Stimulated activated naive CD8-positive, alpha-beta T cell treated with anti-CD3 and anti-CD28 coated beads, Interleukin-15, Interleukin-2, amounts not matched to agents 100 ng/mL and 50 ng/mL, for 24 hours (primary cell): ENCODE results near the gene FCHO2.
"Not testable (repeated sequence)": the region's sequence is repeated elsewhere in the genome, so short reads cannot be mapped to it uniquely, and the experiment has no call there.

ENCODE experiments used
- H3K27ac Mint-ChIP-seq: one replicate; pipeline ENCODE4 v1.8.0; 2021; ENCODE audit warnings: mild to moderate bottlenecking, mixed read lengths
- H3K27me3 Mint-ChIP-seq: one replicate; pipeline ENCODE4 v1.8.0; 2021; ENCODE audit warnings: mixed read lengths
- H3K36me3 Mint-ChIP-seq: one replicate; pipeline ENCODE4 v1.8.0; 2021; ENCODE audit warnings: low read depth, mixed read lengths
- H3K4me1 Mint-ChIP-seq: one replicate; pipeline ENCODE4 v1.8.0; 2021; ENCODE audit warnings: low read depth, mixed read lengths
- H3K4me3 Mint-ChIP-seq: one replicate; pipeline ENCODE4 v1.8.0; 2021; ENCODE audit warnings: mild to moderate bottlenecking, mixed read lengths
- H3K9me3 Mint-ChIP-seq: one replicate; pipeline ENCODE4 v1.8.0; 2021; ENCODE audit warnings: mixed read lengths

FCHO2 gene

DNA sequence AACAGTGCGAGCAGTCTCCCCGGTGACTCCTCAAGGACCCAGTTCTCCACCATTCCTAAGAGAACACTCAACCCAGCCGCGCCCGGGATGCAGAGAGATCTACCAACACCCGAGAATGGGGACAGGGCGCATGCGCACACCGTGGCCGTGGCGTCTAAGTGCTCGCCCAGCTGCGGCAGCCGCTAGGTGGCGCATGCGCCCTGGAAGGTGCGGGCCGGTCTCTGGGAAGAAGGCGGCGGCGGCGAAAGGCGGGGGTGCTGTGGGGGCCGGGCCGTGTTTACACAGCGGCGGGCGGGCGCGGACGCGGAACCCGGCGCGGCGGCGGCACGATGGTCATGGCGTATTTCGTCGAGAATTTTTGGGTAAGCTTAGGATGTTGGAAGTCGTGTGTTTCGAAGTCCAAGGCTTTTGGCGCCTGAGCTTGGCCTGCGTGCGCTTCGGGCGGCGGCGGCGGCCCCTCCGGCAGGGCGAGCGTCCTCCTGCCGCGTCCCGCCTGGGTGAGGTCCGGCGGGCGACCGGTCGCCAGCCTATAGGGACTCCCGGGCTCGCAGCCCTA is at the start of gene FCHO2:
Gene FCHO2 (plus strand): TSS at position 274 of the 556 bp plus-strand sequence. CDS start 56 bp downstream, at position 330.
- H3K36me3 Mint-ChIP-seq: no peaks in the 10 kb centered on the region
- no peaks in the 10 kb centered on the region for H3K9me3 Mint-ChIP-seq
- peaks cover 63% of the 10 kb centered on the region for H3K27me3 Mint-ChIP-seq
- H3K4me1 Mint-ChIP-seq: peaks cover 17% of the 10 kb centered on the region
- peak within 1 kb of the TSS; percentile 76 for H3K27ac Mint-ChIP-seq
- H3K4me3 Mint-ChIP-seq: peak within 1 kb of the TSS; percentile 84

- H3K4me3 Mint-ChIP-seq: no peak overlapping the region
- peaks cover 3% of the 10 kb centered on the region for H3K4me1 Mint-ChIP-seq
- no peaks in the 10 kb centered on the region for H3K27me3 Mint-ChIP-seq
- no peak overlapping the region for H3K27ac Mint-ChIP-seq
- H3K9me3 Mint-ChIP-seq: no peaks in the 10 kb centered on the region
- peaks cover 77% of the 10 kb centered on the region for H3K36me3 Mint-ChIP-seq
Observed at GRCh38 chr5:72906806-72907205, 49.0 kb upstream of the FCHO2 start.

DNA sequence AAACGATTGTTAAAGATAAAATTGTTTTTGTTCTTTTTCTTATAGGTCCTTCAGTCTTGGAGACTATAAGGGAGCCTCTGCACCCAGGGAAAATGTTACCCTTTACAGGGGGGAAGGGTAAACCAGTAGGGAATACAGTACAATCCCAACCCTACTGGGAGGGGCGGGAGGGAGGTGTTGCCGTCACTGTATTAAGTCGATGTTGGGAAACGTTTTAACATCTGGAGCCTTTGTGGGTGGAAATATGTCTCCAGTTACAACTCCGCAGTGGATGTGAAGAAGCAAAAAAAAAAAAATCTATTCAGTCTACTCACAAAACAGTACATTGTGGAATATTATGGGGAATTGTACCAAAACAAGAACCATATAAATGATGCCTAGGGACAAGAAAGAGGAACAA is 47.2 kb upstream of the FCHO2 start:
- peaks cover 58% of the 10 kb centered on the region for H3K36me3 Mint-ChIP-seq
- no peak overlapping the region for H3K27ac Mint-ChIP-seq
- no peaks in the 10 kb centered on the region for H3K27me3 Mint-ChIP-seq
- H3K4me3 Mint-ChIP-seq: no peak overlapping the region
- peaks cover 3% of the 10 kb centered on the region for H3K4me1 Mint-ChIP-seq
- no peaks in the 10 kb centered on the region for H3K9me3 Mint-ChIP-seq

DNA sequence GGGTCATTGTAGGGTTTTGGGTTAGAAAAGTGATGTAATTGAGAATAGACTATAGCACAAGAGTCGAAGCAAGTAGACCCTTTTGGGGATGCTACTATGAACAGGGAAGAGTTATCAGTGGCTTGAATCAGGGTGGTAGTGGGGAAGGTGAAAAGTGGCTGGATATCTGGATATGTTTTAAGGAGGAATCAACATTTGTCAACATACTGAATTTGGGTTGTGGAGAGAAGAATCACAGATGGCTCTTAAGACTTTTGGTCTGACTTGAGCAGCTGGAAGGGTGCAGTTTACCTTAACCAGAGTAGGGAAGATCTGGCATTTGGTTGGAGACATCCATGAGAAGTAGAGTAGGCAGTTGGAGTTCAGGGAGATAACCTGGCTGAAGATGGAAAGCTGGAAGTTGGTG is 38.5 kb upstream of the FCHO2 start:
- Mint-ChIP-seq H3K4me3 (no peak overlapping the region), H3K27me3 (no peaks in the 10 kb centered on the region), H3K27ac (no peak overlapping the region), H3K36me3 (no peaks in the 10 kb centered on the region), H3K9me3 (no peaks in the 10 kb centered on the region), H3K4me1 (no peaks in the 10 kb centered on the region)

GRCh38 chr5:72920690-72921502 is 34.9 kb upstream of the FCHO2 start:
- H3K4me1 Mint-ChIP-seq: no peaks in the 10 kb centered on the region
- no peak overlapping the region for H3K27ac Mint-ChIP-seq
- no peaks in the 10 kb centered on the region for H3K27me3 Mint-ChIP-seq
- H3K36me3 Mint-ChIP-seq: no peaks in the 10 kb centered on the region
- H3K9me3 Mint-ChIP-seq: no peaks in the 10 kb centered on the region
- no peak overlapping the region for H3K4me3 Mint-ChIP-seq

- H3K27me3 Mint-ChIP-seq: no peaks in the 10 kb centered on the region
- H3K27ac Mint-ChIP-seq: no peak overlapping the region
- H3K36me3 Mint-ChIP-seq: no peaks in the 10 kb centered on the region
- no peaks in the 10 kb centered on the region for H3K9me3 Mint-ChIP-seq
- H3K4me3 Mint-ChIP-seq: no peak overlapping the region
- H3K4me1 Mint-ChIP-seq: no peaks in the 10 kb centered on the region
Observed at GRCh38 chr5:72921886-72922285, 34.0 kb upstream of the FCHO2 start.

DNA sequence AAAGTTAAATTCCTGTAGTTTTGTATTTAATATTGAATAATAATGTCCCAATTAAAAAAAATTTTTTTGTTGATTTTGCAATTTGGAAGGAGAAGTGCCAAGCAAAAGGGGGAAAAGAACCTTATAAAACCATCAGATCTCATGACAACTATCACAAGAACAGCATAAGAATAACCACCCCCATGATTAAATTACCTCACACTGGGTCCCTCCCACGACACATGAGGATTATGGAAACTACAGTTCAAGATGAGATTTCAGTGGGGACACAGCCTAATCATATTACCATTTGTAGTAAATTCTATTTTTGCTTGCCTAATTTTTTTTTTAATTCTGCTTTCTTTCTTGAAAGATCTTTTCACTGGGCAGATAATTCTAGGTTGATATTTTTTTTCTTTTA is 33.4 kb upstream of the FCHO2 start:
- H3K4me3 Mint-ChIP-seq: no peak overlapping the region
- H3K27me3 Mint-ChIP-seq: no peaks in the 10 kb centered on the region
- H3K9me3 Mint-ChIP-seq: no peaks in the 10 kb centered on the region
- H3K36me3 Mint-ChIP-seq: no peaks in the 10 kb centered on the region
- no peaks in the 10 kb centered on the region for H3K4me1 Mint-ChIP-seq
- H3K27ac Mint-ChIP-seq: no peak overlapping the region

DNA sequence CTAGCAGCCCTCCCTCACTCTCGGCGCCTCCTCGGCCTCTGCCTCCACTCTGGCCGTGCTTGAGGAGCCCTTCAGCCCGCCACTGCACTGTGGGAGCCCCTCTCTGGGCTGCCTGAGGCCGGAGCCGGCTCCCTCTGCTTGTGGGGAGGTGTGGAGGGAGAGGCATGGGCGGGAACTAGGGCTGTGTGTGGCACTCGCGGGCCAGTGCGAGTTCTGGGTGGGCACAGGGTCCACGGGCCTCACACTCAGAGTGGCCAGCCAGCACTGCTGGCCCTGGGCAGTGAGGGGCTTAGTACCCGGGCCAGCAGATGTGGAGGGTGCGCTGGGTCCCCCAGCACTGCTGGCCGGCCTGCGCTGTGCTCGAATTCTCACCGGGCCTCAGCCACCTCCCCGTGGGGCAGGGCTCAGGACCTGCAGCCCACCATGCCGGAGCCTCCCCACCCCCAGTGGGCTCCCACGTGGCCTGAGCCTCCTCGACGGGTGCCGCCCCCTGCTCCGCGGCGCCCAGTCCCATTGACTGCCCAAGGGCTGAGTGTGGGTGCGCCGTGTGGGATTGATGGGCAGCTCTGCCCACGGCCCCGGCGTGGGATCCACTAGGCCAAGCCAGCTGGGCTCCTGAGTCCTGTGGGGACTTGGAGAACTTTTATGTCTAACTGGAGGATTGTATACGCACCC is 30.4 kb upstream of the FCHO2 start:
- H3K27ac Mint-ChIP-seq: no peak overlapping the region
- H3K4me1 Mint-ChIP-seq: no peaks in the 10 kb centered on the region
- no peaks in the 10 kb centered on the region for H3K9me3 Mint-ChIP-seq
- no peaks in the 10 kb centered on the region for H3K27me3 Mint-ChIP-seq
- H3K36me3 Mint-ChIP-seq: no peaks in the 10 kb centered on the region
- H3K4me3 Mint-ChIP-seq: no peak overlapping the region

- H3K4me1 Mint-ChIP-seq, H3K4me3 Mint-ChIP-seq, H3K36me3 Mint-ChIP-seq, H3K9me3 Mint-ChIP-seq, H3K27ac Mint-ChIP-seq: not testable (repeated sequence)
- H3K27me3 Mint-ChIP-seq: peaks cover 38% of the 10 kb centered on the region
Observed at GRCh38 chr5:72932686-72933085, 23.2 kb upstream of the FCHO2 start.

DNA sequence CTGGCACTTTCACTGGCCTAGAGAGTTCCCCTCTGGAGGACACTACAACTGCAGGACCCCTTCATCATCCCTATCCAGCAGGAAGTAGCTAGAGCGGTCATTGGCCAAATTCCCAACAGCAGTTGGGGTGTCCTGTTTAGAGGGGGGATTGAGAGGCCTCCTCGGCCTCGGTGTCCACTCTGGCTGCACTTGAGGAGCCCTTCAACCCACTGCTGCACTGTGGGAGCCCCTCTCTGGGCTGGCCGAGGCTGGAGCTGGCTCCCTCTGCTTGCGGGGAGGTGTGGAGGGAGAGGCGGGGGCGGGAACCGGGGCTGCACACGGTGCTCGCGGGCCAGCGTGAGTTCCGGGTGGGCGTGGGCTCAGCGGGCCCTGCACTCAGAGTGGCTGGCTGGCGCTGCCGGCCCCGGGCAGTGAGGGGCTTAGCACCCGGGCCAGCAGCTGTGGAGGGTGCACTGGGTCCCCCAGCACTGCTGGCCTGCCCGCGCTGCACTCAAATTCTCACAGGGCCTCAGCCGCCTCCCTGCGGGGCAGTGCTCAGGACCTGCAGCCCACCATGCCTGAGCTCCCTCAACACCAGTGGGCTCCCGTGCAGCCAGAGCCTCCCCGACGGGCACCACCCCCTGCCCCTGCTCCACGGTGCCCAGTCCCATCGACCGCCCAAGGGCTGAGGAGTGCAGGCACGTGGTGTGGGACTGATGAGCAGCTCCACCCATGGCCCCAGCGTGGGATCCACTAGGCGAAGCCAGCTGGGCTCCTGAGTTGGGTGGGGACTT is 20.7 kb upstream of the FCHO2 start:
- not testable (repeated sequence) for H3K27ac Mint-ChIP-seq, H3K4me1 Mint-ChIP-seq, H3K9me3 Mint-ChIP-seq, H3K4me3 Mint-ChIP-seq, H3K36me3 Mint-ChIP-seq
- H3K27me3 Mint-ChIP-seq: peaks cover 61% of the 10 kb centered on the region

GRCh38 chr5:72936893-72937292 is 18.9 kb upstream of the FCHO2 start:
- no peaks in the 10 kb centered on the region for H3K9me3 Mint-ChIP-seq
- no peak overlapping the region for H3K27ac Mint-ChIP-seq
- no peak overlapping the region for H3K4me3 Mint-ChIP-seq
- H3K4me1 Mint-ChIP-seq: no peaks in the 10 kb centered on the region
- peaks cover 60% of the 10 kb centered on the region for H3K27me3 Mint-ChIP-seq
- no peaks in the 10 kb centered on the region for H3K36me3 Mint-ChIP-seq

GRCh38 chr5:72937517-72938061 is 18.3 kb upstream of the FCHO2 start:
- Mint-ChIP-seq H3K9me3 (no peaks in the 10 kb centered on the region), H3K4me1 (no peaks in the 10 kb centered on the region), H3K27me3 (peaks cover 58% of the 10 kb centered on the region), H3K27ac (no peak overlapping the region), H3K4me3 (no peak overlapping the region), H3K36me3 (no peaks in the 10 kb centered on the region)

DNA sequence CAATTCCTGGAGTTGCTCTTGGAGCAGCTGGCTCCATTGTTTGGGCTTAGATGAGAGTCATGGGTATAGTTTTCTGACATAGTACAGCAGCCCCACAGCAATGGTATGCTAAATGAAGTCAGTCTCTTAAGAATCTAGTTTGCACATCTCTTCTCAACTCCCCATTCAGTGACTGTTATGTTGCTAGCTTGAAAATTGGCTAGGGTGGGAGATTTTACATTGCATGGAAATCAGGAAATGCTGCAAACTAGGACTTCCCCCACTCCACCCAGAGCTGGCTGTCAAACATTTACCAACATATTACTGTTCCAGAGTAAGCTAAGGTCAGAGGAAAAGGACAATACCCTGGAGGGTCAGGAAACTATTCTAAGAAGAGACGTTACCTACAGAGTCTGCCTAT is 17.6 kb upstream of the FCHO2 start:
- Mint-ChIP-seq H3K36me3 (no peaks in the 10 kb centered on the region), H3K27me3 (peaks cover 52% of the 10 kb centered on the region), H3K4me1 (no peaks in the 10 kb centered on the region), H3K4me3 (no peak overlapping the region), H3K27ac (no peak overlapping the region), H3K9me3 (no peaks in the 10 kb centered on the region)

GRCh38 chr5:72940082-72940481 is 15.8 kb upstream of the FCHO2 start:
- H3K4me3 Mint-ChIP-seq: no peak overlapping the region
- peaks cover 48% of the 10 kb centered on the region for H3K27me3 Mint-ChIP-seq
- no peak overlapping the region for H3K27ac Mint-ChIP-seq
- no peaks in the 10 kb centered on the region for H3K9me3 Mint-ChIP-seq
- H3K36me3 Mint-ChIP-seq: no peaks in the 10 kb centered on the region
- no peaks in the 10 kb centered on the region for H3K4me1 Mint-ChIP-seq

DNA sequence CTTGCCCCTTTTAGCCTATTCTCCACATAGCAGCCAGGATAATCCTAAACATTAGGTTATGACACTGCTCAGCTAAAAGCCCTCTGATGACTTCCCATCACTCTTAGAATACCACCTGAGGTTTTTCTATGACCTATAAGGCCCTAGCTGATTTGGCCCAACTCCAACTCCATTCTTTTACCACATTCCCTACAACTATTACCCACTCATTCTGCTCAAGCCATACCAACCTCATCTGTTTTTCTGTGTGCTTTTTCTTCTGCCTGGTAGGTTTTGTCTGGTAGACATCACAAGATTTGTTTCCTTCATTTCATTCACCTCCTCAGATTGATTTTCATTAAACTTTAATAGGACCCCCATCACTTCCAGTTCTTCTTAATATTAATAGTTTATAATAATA is 12.5 kb upstream of the FCHO2 start:
- H3K9me3 Mint-ChIP-seq: no peaks in the 10 kb centered on the region
- H3K27ac Mint-ChIP-seq: no peak overlapping the region
- H3K4me3 Mint-ChIP-seq: no peak overlapping the region
- no peaks in the 10 kb centered on the region for H3K36me3 Mint-ChIP-seq
- no peaks in the 10 kb centered on the region for H3K4me1 Mint-ChIP-seq
- H3K27me3 Mint-ChIP-seq: peaks cover 40% of the 10 kb centered on the region
